Loucy (cell line): ENCODE results near the gene ACRBP.

Experiments used
- H2AFZ ChIP-seq: fragments of 200-600 bp; sonication (generic); 2 replicates; pipeline ENCODE4 v1.6.0; 2016; ENCODE audit warnings: antibody characterized with exemption, mild to moderate bottlenecking, low read length, moderate library complexity
- H3F3A ChIP-seq: fragments of 200-600 bp; 2 replicates; pipeline ENCODE4 v1.6.0; 2016; ENCODE audit warnings: antibody characterized with exemption, low read depth, mild to moderate bottlenecking
- H3K27me3 ChIP-seq: fragments of 200-600 bp; sonication (generic); 2 replicates; pipeline ENCODE4 v1.6.1; 2014; ENCODE audit warnings: low read length, mild to moderate bottlenecking; ENCODE audit not compliant: insufficient read depth, poor library complexity, severe bottlenecking
- H3K36me3 ChIP-seq: fragments of 200-600 bp; sonication (generic); 2 replicates; pipeline ENCODE4 v1.6.1; 2016; ENCODE audit warnings: low read length; ENCODE audit not compliant: insufficient read depth
- H3K4me1 ChIP-seq: fragments of 200-600 bp; sonication (generic); 2 replicates; pipeline ENCODE4 v1.5.1; 2014; ENCODE audit warnings: low read length, mild to moderate bottlenecking; ENCODE audit not compliant: insufficient read depth, poor library complexity, severe bottlenecking
- H3K4me2 ChIP-seq: fragments of 200-600 bp; sonication (generic); 2 replicates; pipeline ENCODE4 v1.6.0; 2014; ENCODE audit warnings: antibody characterized with exemption, low read length, low read depth, mild to moderate bottlenecking; ENCODE audit not compliant: poor library complexity, severe bottlenecking
- H3K4me3 ChIP-seq: fragments of 200-600 bp; sonication (generic); 2 replicates; pipeline ENCODE4 v1.5.1; 2014; ENCODE audit warnings: low read length, mild to moderate bottlenecking, mixed read lengths; ENCODE audit not compliant: poor library complexity, severe bottlenecking
- H3K79me2 ChIP-seq: fragments of 200-600 bp; sonication (generic); 2 replicates; pipeline ENCODE4 v1.6.1; 2014; ENCODE audit warnings: low read length; ENCODE audit not compliant: insufficient read depth
- H3K9ac ChIP-seq: fragments of 200-600 bp; sonication (generic); 2 replicates; pipeline ENCODE4 v1.6.0; 2014; ENCODE audit warnings: mild to moderate bottlenecking, low read depth, low read length, moderate library complexity; ENCODE audit not compliant: poor library complexity, severe bottlenecking
- H3K9me2 ChIP-seq: fragments of 200-600 bp; sonication (generic); replicated peaks from 2 replicates; pipeline ENCODE4 v1.6.1; 2016; ENCODE audit warnings: low read depth, low read length, mixed read lengths
- H3K9me3 ChIP-seq: fragments of 200-600 bp; sonication (generic); 2 replicates; pipeline ENCODE4 v1.6.1; 2014; ENCODE audit warnings: mild to moderate bottlenecking, antibody characterized with exemption, low read length, low read depth; ENCODE audit not compliant: insufficient read depth
- H4K20me1 ChIP-seq: fragments of 200-600 bp; sonication (generic); 2 replicates; pipeline ENCODE4 v1.6.0; 2014; ENCODE audit warnings: antibody characterized with exemption, low read length, mild to moderate bottlenecking; ENCODE audit not compliant: insufficient read depth, poor library complexity, severe bottlenecking
- EZH2phosphoT487 ChIP-seq: fragments of 200-600 bp; IDR thresholded peaks from 2 replicates; pipeline ENCODE4 v1.6.1; 2018; ENCODE audit warnings: antibody characterized with exemption, mild to moderate bottlenecking, moderate library complexity, borderline replicate concordance
- TF ChIP-seq, protein P1 (sequence below): fragments of 200-600 bp; sonication (generic); conservative IDR thresholded peaks from 2 replicates; pipeline ENCODE4 v1.5.1; 2014; ENCODE audit warnings: mild to moderate bottlenecking, antibody characterized with exemption, low read length

Gene ACRBP

DNA sequence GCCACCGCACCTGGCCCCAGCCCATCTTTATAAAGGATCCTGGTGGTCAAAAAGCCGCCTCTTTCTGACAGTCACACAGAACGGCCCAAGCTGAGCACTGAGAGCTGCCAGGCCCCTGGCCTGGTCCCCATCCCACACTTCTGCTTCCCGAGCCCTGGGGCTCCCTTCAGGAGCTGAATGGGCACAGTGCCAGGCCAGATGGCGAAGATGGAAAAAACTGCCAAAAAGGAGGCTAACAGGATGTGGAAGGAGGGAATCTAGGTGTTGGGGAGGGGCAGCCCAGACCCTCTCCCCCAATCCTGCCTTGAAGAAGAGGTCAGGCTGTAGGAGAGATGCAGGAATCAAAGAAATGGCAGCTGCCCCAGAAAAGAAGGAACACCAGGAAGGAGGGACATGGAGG lies 16.5 kb downstream of the ACRBP start:
- TF ChIP-seq, protein P1, sequence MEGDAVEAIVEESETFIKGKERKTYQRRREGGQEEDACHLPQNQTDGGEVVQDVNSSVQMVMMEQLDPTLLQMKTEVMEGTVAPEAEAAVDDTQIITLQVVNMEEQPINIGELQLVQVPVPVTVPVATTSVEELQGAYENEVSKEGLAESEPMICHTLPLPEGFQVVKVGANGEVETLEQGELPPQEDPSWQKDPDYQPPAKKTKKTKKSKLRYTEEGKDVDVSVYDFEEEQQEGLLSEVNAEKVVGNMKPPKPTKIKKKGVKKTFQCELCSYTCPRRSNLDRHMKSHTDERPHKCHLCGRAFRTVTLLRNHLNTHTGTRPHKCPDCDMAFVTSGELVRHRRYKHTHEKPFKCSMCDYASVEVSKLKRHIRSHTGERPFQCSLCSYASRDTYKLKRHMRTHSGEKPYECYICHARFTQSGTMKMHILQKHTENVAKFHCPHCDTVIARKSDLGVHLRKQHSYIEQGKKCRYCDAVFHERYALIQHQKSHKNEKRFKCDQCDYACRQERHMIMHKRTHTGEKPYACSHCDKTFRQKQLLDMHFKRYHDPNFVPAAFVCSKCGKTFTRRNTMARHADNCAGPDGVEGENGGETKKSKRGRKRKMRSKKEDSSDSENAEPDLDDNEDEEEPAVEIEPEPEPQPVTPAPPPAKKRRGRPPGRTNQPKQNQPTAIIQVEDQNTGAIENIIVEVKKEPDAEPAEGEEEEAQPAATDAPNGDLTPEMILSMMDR: no peak
- TF ChIP-seq EZH2phosphoT487: no peak
- Histone ChIP-seq H3K4me2 (peak overlapping the region; percentile 91), H3K36me3 (no peaks in the 10 kb centered on the region), H3K9ac (peak overlapping the region; percentile 84), H2AFZ (no peak overlapping the region), H3K4me1 (peaks cover 63% of the 10 kb centered on the region), H4K20me1 (no peaks in the 10 kb centered on the region), H3F3A (peaks cover 6% of the 10 kb centered on the region), H3K4me3 (peak overlapping the region; percentile 70), H3K79me2 (peaks cover 52% of the 10 kb centered on the region), H3K9me3 (no peaks in the 10 kb centered on the region), H3K27me3 (no peaks in the 10 kb centered on the region), H3K9me2 (no peaks in the 10 kb centered on the region)

DNA sequence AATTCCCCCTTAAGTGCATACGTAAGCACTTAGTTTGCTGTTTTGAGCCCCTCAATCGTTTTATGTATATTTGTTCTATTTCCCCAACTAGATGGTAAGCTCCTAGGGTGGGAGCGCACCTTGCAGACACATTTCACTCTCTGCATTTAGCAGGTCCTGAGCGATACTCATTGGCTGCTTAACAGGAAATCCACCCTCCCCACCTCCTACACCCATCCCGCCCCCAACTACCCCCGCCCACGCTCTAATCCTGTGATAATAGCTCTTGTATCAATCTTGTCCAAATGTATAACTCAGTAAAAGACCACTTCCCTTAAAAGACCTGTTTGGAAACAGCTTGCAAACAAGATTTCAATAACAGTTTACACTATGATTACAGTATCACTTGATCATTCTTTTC lies 19.6 kb downstream of the ACRBP start:
- H4K20me1 ChIP-seq: no peaks in the 10 kb centered on the region
- no peak for TF ChIP-seq EZH2phosphoT487
- TF ChIP-seq, protein P1: no peak
- peaks cover 42% of the 10 kb centered on the region for H3K79me2 ChIP-seq
- H3K9me3 ChIP-seq: no peaks in the 10 kb centered on the region
- peak overlapping the region; percentile 44 for H3K4me3 ChIP-seq
- peak overlapping the region; percentile 20 for H3K9ac ChIP-seq
- no peaks in the 10 kb centered on the region for H3K36me3 ChIP-seq
- peaks cover 35% of the 10 kb centered on the region for H3K4me1 ChIP-seq
- H3K9me2 ChIP-seq: no peaks in the 10 kb centered on the region
- no peaks in the 10 kb centered on the region for H3K27me3 ChIP-seq
- H3F3A ChIP-seq: peaks cover 3% of the 10 kb centered on the region
- H3K4me2 ChIP-seq: peak overlapping the region; percentile 53
- no peak overlapping the region for H2AFZ ChIP-seq

DNA sequence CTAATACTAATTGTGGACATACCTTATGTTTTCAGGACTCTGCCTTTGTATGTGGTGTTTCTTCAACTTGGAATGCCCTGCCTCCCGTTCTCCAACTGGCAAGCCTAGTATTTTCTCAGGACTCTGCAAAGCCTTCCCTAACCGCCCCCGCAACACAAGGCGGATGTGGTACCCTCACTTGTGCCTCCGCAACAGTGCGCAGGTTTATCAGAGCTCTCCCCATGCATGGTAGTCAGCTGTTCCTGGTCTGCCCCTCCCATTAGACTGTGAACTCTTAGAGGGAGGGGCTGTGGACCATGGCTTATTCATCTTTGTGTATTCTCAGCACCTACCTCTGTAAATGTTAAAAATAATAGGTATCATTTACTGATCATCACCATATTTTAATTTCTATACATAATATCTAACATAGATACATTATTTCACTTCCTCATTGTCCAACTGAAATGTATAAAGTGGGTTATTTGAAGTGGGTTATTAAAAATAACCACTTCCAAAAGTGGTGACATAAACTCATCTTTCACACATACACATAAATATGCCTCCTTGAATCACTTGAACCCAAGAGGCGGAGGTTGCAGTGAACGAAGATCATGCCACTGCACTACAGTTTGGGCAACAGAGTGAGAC lies 20.5 kb downstream of the ACRBP start:
- peak overlapping the region; percentile 53 for H3K4me2 ChIP-seq
- no peaks in the 10 kb centered on the region for H3K27me3 ChIP-seq
- peak overlapping the region; percentile 24 for H3K9ac ChIP-seq
- peaks cover 28% of the 10 kb centered on the region for H3K4me1 ChIP-seq
- no peaks in the 10 kb centered on the region for H3F3A ChIP-seq
- no peaks in the 10 kb centered on the region for H4K20me1 ChIP-seq
- peaks cover 40% of the 10 kb centered on the region for H3K79me2 ChIP-seq
- H3K9me3 ChIP-seq: no peaks in the 10 kb centered on the region
- TF ChIP-seq EZH2phosphoT487: no peak
- TF ChIP-seq, protein P1: no peak
- H3K9me2 ChIP-seq: no peaks in the 10 kb centered on the region
- H2AFZ ChIP-seq: no peak overlapping the region
- peak overlapping the region; percentile 20 for H3K4me3 ChIP-seq
- no peaks in the 10 kb centered on the region for H3K36me3 ChIP-seq
